ENCODE data around the gene POU6F1. TPM values are rescaled to one million over a fixed set of nuclear protein-coding genes. Genes with fewer than 3 reads are reported as not detected.

The POU6F1 gene
- total and polyA plus RNA-seq, 10 of the 15 experiments (the other 5 are each of a cell fraction or from before 2014, with no cell fraction given) = 0.26 to 4.2 (median 1.2) TPM

GRCh38 chr12:51209259-51209658 lies 8.6 kb downstream of the POU6F1 start (continued):
- no peak for TF ChIP-seq CUX1 (IDR thresholded peaks at IDR 0.05; ENCODE audit: insufficient replicate concordance, low read depth, low read length)
- TF ChIP-seq USF2 (IDR thresholded peaks at IDR 0.05; ENCODE audit: borderline replicate concordance, low read depth, low read length) = no peak
- no peak for TF ChIP-seq HSF1 (IDR thresholded peaks at IDR 0.05; ENCODE audit: low read depth, low read length)
